CD4-positive, alpha-beta T cell treated with Interleukin-15 for 1 hour (primary cell): ENCODE measurements around the gene JAG1.

Source experiments
- DNase-seq: peaks from one replicate; pipeline ENCODE4 v3.0.0-alpha.2; 2020

The JAG1 gene

DNA sequence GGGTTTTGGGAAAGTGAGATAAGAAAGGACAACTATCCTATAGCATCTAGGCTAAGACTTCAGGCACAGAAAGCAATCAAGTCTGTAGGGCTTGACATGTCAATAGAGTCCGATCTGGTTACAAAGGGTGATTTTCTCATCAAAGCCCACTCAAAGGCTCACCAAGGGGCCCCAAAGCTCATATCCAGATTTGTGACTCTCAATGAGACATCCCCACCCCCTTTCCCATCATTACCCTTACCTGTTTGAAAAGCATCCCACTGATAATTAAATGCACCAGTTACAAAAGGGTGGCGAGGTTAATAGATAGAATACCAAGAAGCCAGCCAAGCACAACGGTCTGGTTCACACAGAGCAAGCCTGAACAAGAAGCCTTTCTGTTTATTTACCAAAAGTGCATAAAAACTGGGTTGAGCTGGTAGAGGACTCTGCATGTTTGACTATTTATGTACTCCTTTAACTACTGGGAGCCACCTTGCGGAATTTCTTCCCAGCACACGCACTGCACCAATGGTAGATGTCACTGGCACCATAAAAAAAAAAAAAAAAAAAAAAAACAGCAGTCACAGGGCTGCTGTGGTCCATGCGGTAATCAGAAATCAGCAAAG lies 6.1 kb downstream of the JAG1 start:
- no peak for DNase-seq

DNA sequence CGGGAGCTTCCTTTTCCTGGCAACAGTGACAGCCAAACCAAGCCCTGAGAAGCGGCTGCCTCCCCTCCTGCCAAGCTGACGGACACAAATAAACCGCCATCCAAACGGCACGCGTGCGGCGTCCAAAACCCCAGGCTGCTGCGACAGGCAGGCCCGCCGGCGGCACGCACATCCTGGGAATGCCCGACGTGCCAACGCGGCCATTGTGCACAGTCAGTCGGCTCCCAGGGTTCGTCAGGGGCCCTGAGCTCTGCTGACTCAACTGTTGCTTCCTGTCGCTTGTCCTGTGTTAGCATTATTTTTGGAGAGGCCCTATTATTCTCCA lies 6.8 kb downstream of the JAG1 start:
- no peak for DNase-seq

DNA sequence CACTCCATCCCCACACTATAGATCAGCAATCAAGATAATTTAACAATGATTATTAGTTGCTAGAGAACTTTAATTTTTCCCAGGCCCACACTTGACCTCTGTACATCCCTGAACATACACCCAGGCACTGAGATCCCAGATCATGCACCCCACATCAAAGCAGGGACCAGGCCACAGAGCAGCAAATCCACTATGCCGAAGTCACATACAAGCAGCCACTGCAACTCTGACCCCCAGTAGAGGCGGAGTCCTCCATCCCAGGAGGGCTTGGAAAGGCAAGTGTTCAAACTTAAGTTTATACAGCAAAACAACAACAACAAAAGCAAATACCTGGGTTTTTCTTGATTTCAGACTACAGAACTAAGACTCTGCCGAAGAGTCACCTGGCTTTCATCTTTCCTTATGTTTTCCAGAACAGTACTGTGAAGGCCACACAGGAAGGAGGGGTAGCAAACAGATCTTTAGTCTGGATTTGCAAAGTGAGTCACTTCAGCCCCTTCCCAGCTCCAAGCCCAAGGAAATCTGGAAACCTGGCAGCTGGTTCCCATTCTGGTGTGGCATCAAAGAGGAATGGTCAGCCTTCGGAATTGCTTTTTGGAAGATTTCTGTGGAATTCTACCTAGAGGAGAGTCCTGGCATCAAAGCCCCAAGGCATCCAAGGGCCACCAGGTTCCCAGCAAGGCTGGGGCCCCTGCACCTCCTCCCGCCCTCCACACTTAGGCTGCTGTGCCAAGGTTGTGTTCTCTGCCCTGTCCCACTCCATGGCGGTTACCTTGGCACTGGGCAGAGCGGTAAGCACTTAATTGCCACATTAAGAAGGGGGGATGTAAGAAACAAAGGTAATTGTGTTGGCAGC lies 7.3 kb downstream of the JAG1 start:
- no peak for DNase-seq

DNA sequence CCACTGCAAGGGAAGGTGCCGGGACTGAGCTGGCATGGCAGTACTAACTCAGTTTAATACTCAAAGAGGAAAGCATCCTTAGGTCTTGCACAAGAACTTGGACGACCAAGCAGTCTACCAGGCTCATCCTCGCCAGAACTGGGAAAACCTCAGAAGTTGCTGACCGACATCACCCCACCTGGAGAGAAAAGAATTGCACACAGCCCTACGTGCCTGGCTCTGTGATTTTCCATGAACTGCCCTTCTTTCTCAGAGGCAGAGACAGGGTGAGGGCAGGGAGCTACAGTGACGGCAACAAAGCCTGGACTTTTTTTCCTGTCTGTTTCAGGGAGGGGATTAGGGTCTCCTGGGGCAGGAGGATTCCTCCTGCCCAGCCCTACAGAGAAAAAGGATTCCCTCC lies 8.0 kb downstream of the JAG1 start:
- no peak for DNase-seq

DNA sequence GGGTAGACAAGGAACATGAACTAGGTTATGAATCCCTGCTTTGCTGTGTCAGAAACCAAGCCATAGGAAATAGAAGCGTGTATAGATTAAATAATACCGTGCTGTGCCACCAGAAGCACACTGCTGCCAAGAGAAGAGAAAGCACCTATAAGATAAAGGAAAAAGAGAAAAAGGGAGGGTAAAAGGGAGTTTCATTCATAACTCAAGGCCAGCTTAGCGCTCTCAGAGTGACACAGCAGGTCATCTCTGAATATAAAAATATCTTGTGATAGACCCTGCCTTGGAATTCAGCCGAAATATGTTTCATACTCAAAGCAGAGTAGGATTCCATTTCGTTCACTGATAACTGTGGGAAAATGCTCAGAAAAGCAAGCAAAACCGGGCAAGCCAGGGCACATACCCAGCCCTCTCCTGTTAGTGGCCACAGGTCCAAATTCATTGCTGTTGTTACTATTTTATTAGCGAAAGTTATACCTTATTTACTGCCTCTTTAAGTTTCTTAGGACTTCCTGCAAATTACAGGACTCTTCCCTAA lies 8.7 kb downstream of the JAG1 start:
- no peak for DNase-seq

DNA sequence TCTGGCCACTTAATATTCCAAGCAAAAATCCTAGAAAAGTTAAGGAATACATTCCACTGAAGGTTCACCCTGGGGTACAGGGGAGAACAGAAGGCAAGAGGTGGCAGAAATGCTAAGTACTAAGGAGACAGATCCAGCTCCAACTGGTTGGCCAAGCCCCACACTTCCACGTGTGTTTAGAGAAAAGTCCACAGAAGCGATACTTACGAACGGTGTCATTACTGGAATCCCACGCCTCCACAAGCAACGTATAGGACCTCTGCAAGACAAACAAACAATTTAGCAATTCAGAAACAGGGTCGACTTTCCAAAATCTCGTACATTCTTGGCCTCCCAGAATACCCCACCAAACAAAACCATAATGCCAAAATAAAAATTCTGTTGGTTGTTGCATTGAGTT lies 10.0 kb downstream of the JAG1 start:
- no peak for DNase-seq

DNA sequence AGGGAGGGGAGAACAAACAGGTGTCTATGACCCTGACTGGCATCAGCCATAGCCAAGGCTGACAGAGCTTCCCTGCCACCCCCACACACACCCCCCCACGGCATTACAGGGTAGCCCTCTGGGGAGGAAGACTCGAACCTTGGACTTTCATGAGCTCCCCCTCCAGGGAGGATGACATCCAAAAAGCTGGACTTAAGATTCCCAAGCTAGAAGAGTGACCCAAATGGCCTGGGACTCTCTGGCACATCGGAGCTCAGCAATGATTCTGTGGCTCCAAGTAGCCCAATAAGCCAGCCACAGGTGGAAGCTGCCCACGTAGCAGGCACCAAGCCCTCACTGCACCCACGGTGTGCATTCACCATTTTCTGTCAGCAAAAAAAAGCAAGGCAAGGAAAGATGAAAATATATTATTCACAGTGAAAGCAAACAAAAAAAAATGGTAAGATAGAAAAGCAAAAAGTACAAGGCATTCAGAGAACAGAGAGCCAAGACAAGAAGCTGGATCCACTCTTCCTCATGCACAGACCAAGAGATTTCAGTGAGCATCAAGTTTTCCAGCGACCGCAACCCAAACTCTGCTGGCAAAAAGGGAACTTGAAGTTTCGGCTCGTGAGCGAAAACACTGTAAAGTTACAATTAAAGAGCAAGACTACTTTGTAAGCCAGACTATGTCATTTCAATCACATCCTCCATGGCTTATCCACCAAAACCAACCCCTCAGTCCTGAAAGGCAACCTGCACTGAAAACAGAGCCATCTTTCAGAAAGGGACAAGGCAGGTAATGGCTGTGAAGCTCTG lies 10.9 kb downstream of the JAG1 start:
- no peak for DNase-seq

DNA sequence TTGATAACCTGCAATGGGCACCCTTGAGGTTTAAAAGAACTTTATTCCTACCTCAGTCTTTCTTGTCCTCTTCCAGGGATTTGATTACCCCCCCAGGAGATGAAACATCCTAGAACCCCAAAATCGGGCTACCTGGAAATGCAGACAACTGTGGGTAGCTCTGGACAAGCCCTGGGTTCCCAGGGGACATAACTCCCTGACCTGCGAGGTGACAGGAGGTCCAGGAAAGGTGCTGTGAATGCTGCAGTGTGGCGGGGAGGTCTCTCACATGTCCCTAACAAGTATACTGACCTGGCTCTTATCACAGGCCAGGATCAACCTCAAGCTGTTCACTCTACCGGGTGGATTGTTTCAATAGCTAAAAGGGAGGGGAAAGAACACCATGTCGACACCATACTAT lies 11.6 kb downstream of the JAG1 start:
- DNase-seq = no peak

DNA sequence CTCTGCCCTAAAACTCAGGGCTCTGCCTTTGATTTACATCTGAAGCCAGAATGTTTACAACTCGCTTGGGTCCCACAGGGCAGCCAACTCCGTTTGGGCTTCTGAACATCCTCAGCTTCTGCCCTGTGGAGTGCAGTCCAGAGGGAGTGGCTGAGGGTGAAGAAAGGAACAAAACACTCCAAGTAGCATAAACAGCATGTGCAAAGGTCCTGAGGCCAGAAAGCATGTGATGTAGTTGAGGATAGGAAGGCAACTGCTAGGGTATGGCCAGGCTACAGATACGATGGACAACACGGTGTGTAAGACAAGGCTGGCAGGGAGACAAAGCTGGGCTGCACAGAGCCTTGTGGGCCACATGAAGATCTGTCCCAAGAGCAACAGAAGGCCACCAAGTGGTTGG lies 12.5 kb downstream of the JAG1 start:
- DNase-seq = no peak

DNA sequence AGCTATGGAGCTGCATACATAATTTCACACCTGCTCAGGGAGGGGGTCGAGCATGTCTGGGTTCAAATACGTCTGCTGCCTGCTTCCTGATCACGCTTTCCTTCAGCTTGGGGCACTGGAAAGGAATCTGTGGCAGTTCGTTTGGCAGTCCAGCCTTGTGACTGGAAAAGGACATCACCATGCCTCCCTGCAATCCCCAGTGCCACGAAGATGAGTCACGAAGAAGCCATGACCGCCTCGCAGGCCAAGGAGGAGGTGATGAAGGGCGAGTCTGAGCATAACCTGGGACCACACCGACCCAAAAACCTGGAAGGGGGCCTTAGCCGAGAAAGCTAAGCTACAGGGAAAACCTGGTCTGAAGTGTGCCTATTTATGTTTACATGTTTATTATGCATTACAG lies 13.1 kb downstream of the JAG1 start:
- no peak for DNase-seq

DNA sequence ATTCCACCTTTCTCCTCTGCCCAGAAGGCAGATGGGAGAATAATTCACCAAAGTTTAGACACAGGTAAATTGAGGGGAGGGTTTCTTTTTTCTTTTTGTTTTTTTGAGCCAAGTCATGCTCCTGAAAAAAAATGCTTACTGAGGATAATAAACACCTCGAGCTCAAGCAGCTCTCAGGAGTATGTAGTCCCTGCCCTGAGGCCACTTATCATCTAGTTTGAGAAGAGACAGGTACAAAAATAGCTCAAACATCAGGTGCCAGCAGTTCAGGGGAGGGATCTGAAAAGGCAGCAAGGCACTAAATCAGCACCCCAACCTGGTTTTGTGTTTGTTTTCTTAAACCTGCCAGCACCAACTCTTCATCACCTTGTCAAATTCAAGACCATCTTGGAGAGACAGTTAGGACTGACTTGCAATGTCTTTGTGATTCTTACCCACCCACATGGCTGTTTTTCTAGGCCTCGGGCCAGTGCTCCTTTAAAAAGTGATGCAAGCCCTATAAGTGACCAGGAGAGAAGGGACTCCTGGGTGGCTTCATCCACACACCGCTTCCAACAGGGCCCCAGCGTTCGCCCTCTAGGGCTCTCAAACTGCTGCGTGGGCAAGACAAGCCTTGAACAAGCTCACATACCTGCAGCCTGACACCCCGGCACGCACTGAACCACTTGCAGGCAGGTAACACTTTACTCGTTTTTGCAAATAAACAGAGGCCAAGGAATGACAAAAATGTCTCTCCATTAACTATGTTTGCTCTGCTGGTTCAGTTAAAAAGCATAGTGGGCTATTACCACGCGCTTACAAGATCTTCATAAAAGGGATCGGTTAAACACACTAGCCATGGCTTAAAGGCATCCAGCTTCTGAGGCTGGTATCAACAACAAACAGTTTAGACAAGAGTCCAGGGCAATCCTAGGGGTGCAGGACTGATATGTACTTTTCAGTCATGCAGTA lies 13.9 kb downstream of the JAG1 start:
- no peak for DNase-seq

DNA sequence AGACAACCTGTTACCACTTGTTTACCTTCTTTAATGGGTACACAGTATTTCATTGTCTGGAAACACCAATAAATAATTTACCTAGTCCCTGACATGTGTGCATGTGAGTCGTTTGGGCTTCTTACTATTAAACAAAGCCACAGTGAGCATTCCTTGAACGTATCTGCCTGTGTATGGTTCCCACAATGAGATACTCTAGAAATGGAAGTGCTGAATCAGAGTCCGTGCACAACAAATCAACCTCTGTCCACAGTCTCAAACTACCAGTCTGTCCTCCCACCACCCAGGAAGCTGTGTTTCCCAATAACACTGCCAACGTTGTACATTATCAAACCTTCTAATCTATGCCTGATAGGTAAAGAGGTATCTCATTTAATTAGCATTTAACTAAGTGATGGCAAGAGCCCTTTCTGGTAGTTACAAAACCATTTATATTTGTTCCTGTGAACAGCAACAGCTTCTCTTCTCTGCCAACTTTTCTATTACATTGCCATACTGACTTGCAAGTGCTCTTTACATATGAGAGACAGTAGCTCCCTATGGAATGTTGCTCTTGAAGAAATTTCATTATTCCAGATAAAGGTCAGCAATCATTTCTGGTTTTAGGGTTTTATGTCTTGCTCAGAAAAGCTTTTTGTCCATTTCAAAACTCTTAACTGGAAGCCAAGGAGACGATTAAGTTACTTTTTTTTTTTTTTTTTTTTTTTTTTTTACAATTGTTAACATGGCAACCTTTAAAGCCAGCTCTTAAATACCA lies 14.7 kb downstream of the JAG1 start:
- DNase-seq = no peak

DNA sequence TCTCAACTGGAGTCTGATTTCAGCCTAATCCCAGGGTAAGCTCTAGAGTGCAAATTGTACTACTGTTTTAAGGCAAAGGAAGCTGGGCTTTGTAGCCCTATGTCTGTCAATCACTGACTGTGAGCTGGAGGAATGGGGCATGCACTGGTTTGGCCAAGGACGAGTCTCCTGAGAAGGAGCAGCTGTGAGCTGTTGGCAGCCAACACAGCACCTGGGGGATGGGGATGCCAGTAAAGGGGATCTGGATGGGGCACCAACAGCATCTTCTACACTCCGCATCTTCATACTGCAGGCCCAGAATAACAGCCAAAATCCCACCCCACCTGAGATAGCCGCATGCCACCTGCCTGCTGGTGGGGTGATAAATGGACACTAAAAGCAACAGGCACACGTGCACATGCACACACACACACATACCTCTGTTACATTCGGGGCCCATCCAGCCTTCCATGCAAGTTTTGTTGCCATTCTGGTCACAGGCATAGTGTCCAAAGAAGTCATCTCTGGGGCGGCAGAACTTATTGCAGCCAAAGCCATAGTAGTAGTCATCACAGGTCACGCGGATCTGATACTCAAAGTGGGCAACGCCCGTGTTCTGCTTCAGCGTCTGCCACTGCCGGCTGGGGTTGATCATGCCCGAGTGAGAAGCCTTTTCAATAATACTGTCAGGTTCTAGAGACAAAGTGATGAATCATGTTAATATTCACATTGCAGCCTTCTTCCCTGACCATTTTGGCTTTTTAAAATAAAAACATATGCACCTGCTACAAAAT lies 15.6 kb downstream of the JAG1 start:
- no peak for DNase-seq

DNA sequence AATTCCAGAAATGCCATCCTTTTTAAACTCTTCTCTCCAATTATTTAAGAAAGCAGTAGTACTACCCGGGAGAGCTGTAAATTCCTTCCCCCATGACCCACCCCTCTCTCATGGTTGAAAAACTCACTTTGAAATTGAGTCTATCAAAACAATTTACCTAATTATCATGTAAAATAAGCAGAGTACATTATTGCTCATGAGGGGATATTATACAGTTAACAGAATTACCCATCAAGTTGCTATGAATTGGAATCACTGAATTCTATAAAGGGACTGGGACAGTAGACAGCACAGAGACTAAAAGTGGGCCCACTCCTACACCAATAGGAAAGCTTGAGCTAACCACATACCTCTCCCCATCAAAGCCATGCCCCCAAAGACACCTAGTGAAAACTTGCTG lies 16.3 kb downstream of the JAG1 start:
- no peak for DNase-seq

DNA sequence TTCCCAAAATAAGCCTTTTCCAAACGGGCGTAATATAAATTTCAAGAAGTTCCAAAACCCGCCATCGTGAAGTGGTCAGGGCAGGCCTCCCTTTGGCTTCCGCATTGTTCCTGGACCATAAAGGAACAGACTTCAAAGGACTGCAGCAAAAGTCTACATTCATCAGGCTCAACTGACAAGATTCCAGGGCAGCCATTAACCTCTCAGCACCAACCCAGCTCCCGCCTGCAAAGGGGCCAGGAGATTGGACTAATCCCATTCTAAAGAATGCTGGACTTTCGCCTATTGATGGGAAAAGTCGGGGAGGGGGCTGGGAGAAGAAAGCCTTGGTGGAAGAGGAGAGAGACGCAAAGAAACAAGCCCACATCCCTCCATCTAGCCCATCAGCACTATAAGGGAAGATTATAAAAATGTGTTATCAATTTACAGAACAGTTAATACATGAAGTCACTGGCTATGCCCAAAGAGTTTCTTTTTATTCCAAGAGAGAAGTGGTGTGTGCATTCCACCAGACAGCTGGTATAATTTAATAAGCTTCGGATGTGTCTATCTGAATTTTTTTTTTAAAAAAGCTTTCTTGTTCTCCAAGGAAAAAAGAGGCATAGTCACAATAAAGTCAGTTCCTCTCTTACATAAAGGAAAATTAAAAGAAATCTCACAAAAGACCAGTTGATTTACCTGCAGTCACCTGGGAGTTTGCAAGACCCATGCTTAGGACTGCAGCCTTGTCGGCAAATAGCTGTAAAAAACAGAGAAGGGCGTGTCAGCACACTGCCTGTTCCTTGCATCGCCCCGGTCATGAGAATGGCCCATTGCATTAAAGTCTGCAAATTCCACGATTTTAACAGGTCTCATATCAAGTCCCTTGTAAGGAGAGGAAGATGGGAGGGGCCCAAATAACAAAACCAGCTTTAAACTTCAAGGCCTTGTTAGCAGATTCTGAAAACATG lies 17.8 kb downstream of the JAG1 start:
- no peak for DNase-seq

DNA sequence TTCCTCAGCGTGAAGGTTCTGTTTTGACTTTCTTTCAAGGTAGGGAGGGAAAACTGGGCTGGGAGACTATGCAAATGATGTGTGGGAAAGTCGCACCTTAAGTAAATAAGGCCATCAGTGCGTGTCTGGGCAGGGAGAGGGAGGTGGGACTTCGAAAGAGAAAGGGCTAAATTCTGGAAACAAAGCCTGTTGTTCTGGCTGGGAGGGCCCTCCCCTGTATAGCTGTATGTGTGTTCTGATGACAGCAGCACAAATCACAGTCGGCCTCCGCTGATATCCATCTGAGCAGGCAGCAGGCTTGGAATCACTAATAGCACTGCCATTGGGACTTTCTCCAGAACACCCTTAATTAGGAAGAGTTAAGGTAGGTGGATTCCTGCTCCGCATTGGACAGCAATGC lies 19.2 kb downstream of the JAG1 start:
- no peak for DNase-seq

DNA sequence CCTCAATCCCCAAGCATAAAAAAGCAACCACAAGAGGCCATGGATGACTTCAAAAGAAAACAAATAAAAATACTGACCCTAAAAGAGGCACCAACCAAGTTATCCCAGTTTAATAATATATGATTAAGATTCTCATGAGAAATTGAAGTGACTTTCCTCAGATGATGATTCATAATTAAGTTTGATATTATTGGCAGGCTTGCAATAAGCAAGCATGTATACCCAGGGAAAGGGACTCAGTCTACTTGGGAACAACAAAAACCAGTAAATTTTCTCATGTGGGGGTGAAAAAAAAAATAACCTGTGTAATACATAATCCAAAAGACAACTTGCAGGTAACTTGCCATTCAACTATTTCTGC lies 19.6 kb downstream of the JAG1 start:
- no peak for DNase-seq

DNA sequence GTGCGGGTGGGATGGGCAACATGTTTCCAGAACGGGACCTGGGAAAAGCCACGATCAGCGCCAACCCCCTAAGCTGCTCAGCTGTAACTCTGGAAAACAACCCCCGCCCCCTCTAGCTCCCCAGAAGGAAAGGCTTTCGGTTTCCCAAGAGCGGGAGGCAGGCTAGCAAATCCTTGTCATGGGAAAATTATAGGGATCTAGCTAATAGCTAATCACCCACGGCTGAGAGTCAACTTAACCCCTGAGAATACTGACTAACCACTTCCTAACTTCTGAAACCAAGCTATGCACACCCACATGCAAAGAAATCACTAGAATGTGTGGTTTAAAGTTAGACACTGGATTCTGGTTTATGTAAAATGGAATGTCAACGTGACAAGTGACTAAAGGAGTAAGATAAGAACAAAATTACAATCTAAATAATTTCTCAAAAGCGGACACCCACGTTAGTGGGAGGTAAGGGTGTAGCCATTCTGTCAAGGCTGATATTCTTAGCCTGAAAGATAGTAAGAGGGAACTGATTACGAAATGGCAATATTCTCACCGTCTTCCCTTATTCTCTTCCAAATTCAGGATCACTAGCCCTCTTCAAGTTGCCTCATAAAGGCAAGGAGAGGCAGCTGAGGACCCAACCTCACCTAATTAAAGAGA lies 20.1 kb downstream of the JAG1 start:
- no peak for DNase-seq

DNA sequence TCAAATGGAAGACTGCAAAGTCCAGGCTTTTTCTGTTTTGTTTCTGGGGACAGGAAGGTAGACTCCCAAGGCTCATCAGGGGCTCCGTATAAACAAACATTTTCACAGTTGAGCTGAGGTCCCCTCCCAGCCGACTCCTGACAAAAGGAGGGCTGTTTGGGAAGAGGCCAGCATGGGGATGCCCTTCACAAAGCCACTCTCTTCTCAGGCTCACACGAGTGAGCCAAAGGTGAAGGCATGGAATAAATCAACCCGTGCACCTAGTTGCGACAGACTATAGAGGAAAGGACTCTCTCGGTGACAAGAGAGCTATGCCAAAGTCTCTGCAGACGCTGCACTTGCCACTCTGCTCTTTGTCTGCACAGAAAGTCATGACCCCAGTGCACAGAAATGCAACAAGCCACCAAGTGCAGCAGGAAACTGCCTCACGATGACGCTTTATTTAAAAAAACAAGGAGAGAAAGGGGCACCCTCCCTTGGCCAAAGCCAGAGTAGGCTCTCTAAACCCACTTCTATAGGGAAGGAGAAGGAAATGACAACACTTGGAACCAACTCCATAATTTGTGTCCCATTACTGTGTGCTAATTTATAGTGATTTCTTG lies 21.0 kb downstream of the JAG1 start:
- DNase-seq = no peak
